ENCODE results near the gene CLTC. TPM values are rescaled to one million over a fixed set of nuclear protein-coding genes. Genes with fewer than 3 reads are reported as not detected.

Gene CLTC
- total RNA-seq, 1 donor from 2014 or later: 113 TPM

DNA sequence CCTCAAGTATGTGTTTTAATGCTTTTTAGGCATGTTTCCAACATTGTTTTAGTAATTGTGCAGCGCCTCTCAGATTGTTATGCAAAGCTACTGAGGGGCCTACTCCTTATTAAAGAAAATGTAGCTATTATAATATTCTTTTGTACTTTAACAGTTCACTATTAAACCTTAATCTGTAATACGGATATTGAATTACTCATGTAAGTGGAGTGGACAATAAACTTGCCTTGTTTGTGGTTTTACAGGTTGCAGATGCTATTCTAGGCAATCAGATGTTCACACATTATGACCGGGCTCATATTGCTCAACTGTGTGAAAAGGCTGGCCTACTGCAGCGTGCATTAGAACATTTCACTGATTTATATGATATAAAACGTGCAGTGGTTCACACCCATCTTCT lies 46.5 kb downstream of the CLTC start:
- TF ChIP-seq POLR2AphosphoS5 (IDR thresholded peaks at IDR 0.05; ENCODE audit: insufficient read depth in 1 of 2, low read depth in 1 of 2): no peak
- no peak for TF ChIP-seq POLR2A (IDR thresholded peaks at IDR 0.05)
- TF ChIP-seq, protein P1, sequence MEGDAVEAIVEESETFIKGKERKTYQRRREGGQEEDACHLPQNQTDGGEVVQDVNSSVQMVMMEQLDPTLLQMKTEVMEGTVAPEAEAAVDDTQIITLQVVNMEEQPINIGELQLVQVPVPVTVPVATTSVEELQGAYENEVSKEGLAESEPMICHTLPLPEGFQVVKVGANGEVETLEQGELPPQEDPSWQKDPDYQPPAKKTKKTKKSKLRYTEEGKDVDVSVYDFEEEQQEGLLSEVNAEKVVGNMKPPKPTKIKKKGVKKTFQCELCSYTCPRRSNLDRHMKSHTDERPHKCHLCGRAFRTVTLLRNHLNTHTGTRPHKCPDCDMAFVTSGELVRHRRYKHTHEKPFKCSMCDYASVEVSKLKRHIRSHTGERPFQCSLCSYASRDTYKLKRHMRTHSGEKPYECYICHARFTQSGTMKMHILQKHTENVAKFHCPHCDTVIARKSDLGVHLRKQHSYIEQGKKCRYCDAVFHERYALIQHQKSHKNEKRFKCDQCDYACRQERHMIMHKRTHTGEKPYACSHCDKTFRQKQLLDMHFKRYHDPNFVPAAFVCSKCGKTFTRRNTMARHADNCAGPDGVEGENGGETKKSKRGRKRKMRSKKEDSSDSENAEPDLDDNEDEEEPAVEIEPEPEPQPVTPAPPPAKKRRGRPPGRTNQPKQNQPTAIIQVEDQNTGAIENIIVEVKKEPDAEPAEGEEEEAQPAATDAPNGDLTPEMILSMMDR (IDR thresholded peaks at IDR 0.05): no peak
- no peak overlapping the region for H3K27ac ChIP-seq
- no peak for DNase-seq (ENCODE audit: extremely low spot score in 2 of 2)
- no peaks in the 10 kb centered on the region for H3K9me3 ChIP-seq
- H3K36me3 ChIP-seq: peaks cover 0 to 83% of the 10 kb centered on the region in 2 donors
- peaks cover 13% of the 10 kb centered on the region for H3K4me1 ChIP-seq
- intact Hi-C loops (cut with DNase I): no loop called here
- H3K4me3 ChIP-seq: no peak overlapping the region
- no peaks in the 10 kb centered on the region for H3K27me3 ChIP-seq

GRCh38 chr17:59668816-59669215 lies 49.1 kb downstream of the CLTC start:
- intact Hi-C loops (cut with DNase I): no loop called here
- H3K4me1 ChIP-seq: peaks cover 13% of the 10 kb centered on the region
- H3K9me3 ChIP-seq: no peaks in the 10 kb centered on the region
- H3K4me3 ChIP-seq: no peak overlapping the region
- peaks cover 0 to 64% of the 10 kb centered on the region in 2 donors for H3K36me3 ChIP-seq
- no peaks in the 10 kb centered on the region for H3K27me3 ChIP-seq
- TF ChIP-seq POLR2AphosphoS5 (IDR thresholded peaks at IDR 0.05; ENCODE audit: insufficient read depth in 1 of 2, low read depth in 1 of 2) (no peak), POLR2A (IDR thresholded peaks at IDR 0.05) (no peak)
- TF ChIP-seq, protein P1 (IDR thresholded peaks at IDR 0.05): no peak
- DNase-seq (ENCODE audit: extremely low spot score in 2 of 2): no peak
- no peak overlapping the region for H3K27ac ChIP-seq

DNA sequence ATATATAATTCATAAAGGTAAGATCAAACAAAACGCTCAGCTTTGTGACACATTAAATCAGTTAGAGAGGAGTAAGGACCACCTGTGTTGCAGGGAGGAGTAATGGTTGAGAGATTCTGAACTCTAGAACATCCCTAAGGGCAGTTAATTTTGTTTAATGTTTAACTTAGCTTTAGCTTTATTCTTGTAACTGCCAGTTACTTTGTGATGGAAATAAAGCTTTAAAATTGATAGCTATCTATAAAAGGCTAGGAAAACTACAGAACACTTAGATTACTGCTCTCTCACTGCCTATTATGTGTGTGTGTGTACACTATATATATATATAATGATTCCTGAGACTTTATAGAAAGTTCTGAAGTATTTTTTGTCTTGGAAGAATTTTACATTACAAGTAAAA lies 49.7 kb downstream of the CLTC start:
- intact Hi-C loops (cut with DNase I): no loop called here
- Histone ChIP-seq H3K9me3 (no peaks in the 10 kb centered on the region), H3K4me3 (no peak overlapping the region), H3K36me3 (peaks cover 0 to 65% of the 10 kb centered on the region in 2 donors), H3K4me1 (peaks cover 13% of the 10 kb centered on the region), H3K27me3 (no peaks in the 10 kb centered on the region), H3K27ac (no peak overlapping the region)
- TF ChIP-seq POLR2A (IDR thresholded peaks at IDR 0.05) (no peak), POLR2AphosphoS5 (IDR thresholded peaks at IDR 0.05; ENCODE audit: insufficient read depth in 1 of 2, low read depth in 1 of 2) (no peak)
- TF ChIP-seq, protein P1 (IDR thresholded peaks at IDR 0.05): no peak
- DNase-seq (ENCODE audit: extremely low spot score in 2 of 2): no peak

- Histone ChIP-seq H3K4me3 (no peak overlapping the region), H3K27me3 (no peaks in the 10 kb centered on the region), H3K9me3 (no peaks in the 10 kb centered on the region), H3K4me1 (peaks cover 13% of the 10 kb centered on the region), H3K36me3 (peaks cover 0 to 65% of the 10 kb centered on the region in 2 donors), H3K27ac (no peak overlapping the region)
- intact Hi-C loops (cut with DNase I): no loop called here
- TF ChIP-seq POLR2A (IDR thresholded peaks at IDR 0.05) (no peak), POLR2AphosphoS5 (IDR thresholded peaks at IDR 0.05; ENCODE audit: insufficient read depth in 1 of 2, low read depth in 1 of 2) (no peak)
- TF ChIP-seq, protein P1 (IDR thresholded peaks at IDR 0.05): no peak
- DNase-seq (ENCODE audit: extremely low spot score in 2 of 2): no peak
Observed at GRCh38 chr17:59669944-59670343, 50.2 kb downstream of the CLTC start.

GRCh38 chr17:59671386-59671785 lies 51.7 kb downstream of the CLTC start:
- no peaks in the 10 kb centered on the region for H3K27me3 ChIP-seq
- H3K36me3 ChIP-seq: peaks cover 0 to 67% of the 10 kb centered on the region in 2 donors
- no peak overlapping the region for H3K4me3 ChIP-seq
- peaks cover 13% of the 10 kb centered on the region for H3K4me1 ChIP-seq
- TF ChIP-seq POLR2AphosphoS5 (IDR thresholded peaks at IDR 0.05; ENCODE audit: insufficient read depth in 1 of 2, low read depth in 1 of 2): no peak
- TF ChIP-seq, protein P1 (IDR thresholded peaks at IDR 0.05): no peak
- no peak for TF ChIP-seq POLR2A (IDR thresholded peaks at IDR 0.05)
- no peaks in the 10 kb centered on the region for H3K9me3 ChIP-seq
- no peak for DNase-seq (ENCODE audit: extremely low spot score in 2 of 2)
- intact Hi-C loops (cut with DNase I): no loop called here
- H3K27ac ChIP-seq: no peak overlapping the region
